Smooth muscle cell (in vitro differentiated cells): ENCODE measurements around the gene DMD. TPM values are rescaled to one million over a fixed set of nuclear protein-coding genes. Genes with fewer than 3 reads are reported as not detected.
A peak's percentile ranks its signal among the peaks of the same experiment; 100 is the strongest.

Experiments used
- DNase-seq: peaks from one replicate; lab custom pipeline; 2025; ENCODE audit not compliant: unreplicated experiment; lab: John Stamatoyannopoulos, UW
- H2AFZ ChIP-seq: fragments of 200-600 bp; sonication (generic); 2 replicates; pipeline ENCODE4 v1.6.0; 2016; ENCODE audit warnings: antibody characterized with exemption, low read depth, mild to moderate bottlenecking
- H3F3A ChIP-seq: fragments of 200-600 bp; sonication (generic); 2 replicates; pipeline ENCODE4 v1.6.0; 2017; ENCODE audit warnings: antibody characterized with exemption, low read depth
- H3K27ac ChIP-seq: fragments of 200-600 bp; sonication (generic); 2 replicates; pipeline ENCODE4 v1.5.1; 2016; ENCODE audit warnings: low read depth, mild to moderate bottlenecking
- H3K27me3 ChIP-seq: fragments of 200-600 bp; sonication (generic); 2 replicates; pipeline ENCODE4 v1.6.1; 2016; ENCODE audit warnings: low read depth, mild to moderate bottlenecking
- H3K36me3 ChIP-seq: fragments of 200-600 bp; sonication (generic); 2 replicates; pipeline ENCODE4 v1.5.1; 2016; ENCODE audit warnings: low read depth
- H3K4me1 ChIP-seq: fragments of 200-600 bp; sonication (generic); 2 replicates; pipeline ENCODE4 v1.5.1; 2016; ENCODE audit warnings: low read depth
- H3K4me2 ChIP-seq: fragments of 200-600 bp; sonication (generic); 2 replicates; pipeline ENCODE4 v1.6.0; 2016; ENCODE audit warnings: mild to moderate bottlenecking
- H3K4me3 ChIP-seq: fragments of 200-600 bp; sonication (generic); 2 replicates; pipeline ENCODE4 v1.5.1; 2016; ENCODE audit warnings: mild to moderate bottlenecking
- H3K79me2 ChIP-seq: fragments of 200-600 bp; sonication (generic); 2 replicates; pipeline ENCODE4 v1.6.0; 2016; ENCODE audit warnings: low read depth, mild to moderate bottlenecking
- H3K9ac ChIP-seq: fragments of 200-600 bp; sonication (generic); 2 replicates; pipeline ENCODE4 v1.6.0; 2016; ENCODE audit warnings: low read depth
- H3K9me3 ChIP-seq: fragments of 200-600 bp; sonication (generic); replicated peaks from 2 replicates; pipeline ENCODE4 v1.5.1; 2016; ENCODE audit warnings: low read depth
- H4K20me1 ChIP-seq: fragments of 200-600 bp; sonication (generic); 2 replicates; pipeline ENCODE4 v1.6.0; 2016; ENCODE audit warnings: low read depth
- CTCF ChIP-seq: fragments of 200-600 bp; sonication (generic); IDR thresholded peaks from 2 replicates; pipeline ENCODE4 v1.5.1; 2017; ENCODE audit warnings: borderline replicate concordance, mild to moderate bottlenecking, antibody characterized with exemption; ENCODE audit not compliant: insufficient read depth, poor library complexity, severe bottlenecking
- WGBS: methylation state at CpG from one replicate; pipeline ENCODE4 v1.1.7; 2016; ENCODE audit warnings: low lambda C conversion rate; 5-methylcytosine and 5-hydroxymethylcytosine counted together
- polyA plus RNA-seq: library from polyadenylated mRNA; unstranded; fragments of >200 nt; fragmentation: Nextera tagmentation; extraction: Ambion mirVana; gene quantifications from 2 replicates; pipeline ENCODE4 v1.2.1, GENCODE V29; 2016
- total RNA-seq: library from RNA; depleted of rRNA; stranded (reverse); fragments of >200 nt; gene quantifications from 2 replicates; pipeline ENCODE4 v1.2.3, GENCODE V29; 2014

The DMD gene
- total and polyA plus RNA-seq, 2 experiments from 2014 or later = 12.3 to 12.6 TPM

GRCh38 chrX:32788936-32789335, 422.4 kb downstream of the DMD start:
- Histone ChIP-seq H3K4me2 (no peak overlapping the region), H3K9ac (no peak overlapping the region), H2AFZ (peak overlapping the region; percentile 11), H3K36me3 (no peaks in the 10 kb centered on the region), H3K9me3 (no peaks in the 10 kb centered on the region), H3K4me3 (no peak overlapping the region), H3K4me1 (no peaks in the 10 kb centered on the region), H3K79me2 (no peaks in the 10 kb centered on the region), H3K27ac (no peak overlapping the region), H3K27me3 (no peaks in the 10 kb centered on the region), H4K20me1 (no peaks in the 10 kb centered on the region), H3F3A (no peaks in the 10 kb centered on the region)
- DNase-seq = no peak
- WGBS = 11% methylated on average over 1 of the region's 1 CpG
- no peak for TF ChIP-seq CTCF

- Histone ChIP-seq H3K27ac (no peak overlapping the region), H3K4me2 (no peak overlapping the region), H2AFZ (no peak overlapping the region), H4K20me1 (no peaks in the 10 kb centered on the region), H3K4me3 (no peak overlapping the region), H3K79me2 (no peaks in the 10 kb centered on the region), H3K36me3 (no peaks in the 10 kb centered on the region), H3K9me3 (no peaks in the 10 kb centered on the region), H3K9ac (no peak overlapping the region), H3F3A (no peaks in the 10 kb centered on the region), H3K4me1 (no peaks in the 10 kb centered on the region), H3K27me3 (no peaks in the 10 kb centered on the region)
- WGBS = 96% methylated on average over 4 of the region's 4 CpGs
- DNase-seq = no peak
- no peak for TF ChIP-seq CTCF
Measured at GRCh38 chrX:32780109-32780508, 431.2 kb downstream of the DMD start.

- no peaks in the 10 kb centered on the region for H3K27me3 ChIP-seq
- H2AFZ ChIP-seq = no peak overlapping the region
- TF ChIP-seq CTCF = no peak
- no peak overlapping the region for H3K27ac ChIP-seq
- no peak overlapping the region for H3K4me2 ChIP-seq
- no peak overlapping the region for H3K9ac ChIP-seq
- H3K36me3 ChIP-seq = no peaks in the 10 kb centered on the region
- H3F3A ChIP-seq = no peaks in the 10 kb centered on the region
- H3K4me3 ChIP-seq = no peak overlapping the region
- no peaks in the 10 kb centered on the region for H4K20me1 ChIP-seq
- DNase-seq = no peak
- WGBS = 92% methylated on average over 4 of the region's 4 CpGs
- no peaks in the 10 kb centered on the region for H3K9me3 ChIP-seq
- no peaks in the 10 kb centered on the region for H3K79me2 ChIP-seq
- H3K4me1 ChIP-seq = no peaks in the 10 kb centered on the region
Measured at GRCh38 chrX:32778965-32779364, 432.4 kb downstream of the DMD start.

GRCh38 chrX:32774966-32775365, 436.4 kb downstream of the DMD start:
- Histone ChIP-seq H4K20me1 (no peaks in the 10 kb centered on the region), H3K9ac (no peak overlapping the region), H3K9me3 (no peaks in the 10 kb centered on the region), H3K4me1 (no peaks in the 10 kb centered on the region), H3K79me2 (no peaks in the 10 kb centered on the region), H3F3A (no peaks in the 10 kb centered on the region), H3K4me2 (no peak overlapping the region), H3K27me3 (no peaks in the 10 kb centered on the region), H3K36me3 (no peaks in the 10 kb centered on the region), H3K27ac (no peak overlapping the region), H3K4me3 (no peak overlapping the region), H2AFZ (no peak overlapping the region)
- WGBS = 96% methylated on average over 3 of the region's 3 CpGs
- TF ChIP-seq CTCF = no peak
- no peak for DNase-seq
